HepG2 (cell line): ENCODE data around the gene VAMP2. TPM values are rescaled to one million over a fixed set of nuclear protein-coding genes. Genes with fewer than 3 reads are reported as not detected.
A peak's percentile ranks its signal among the peaks of the same experiment; 100 is the strongest.

Source experiments
- ATM ChIP-seq: fragments of 450-650 bp; IDR thresholded peaks from 2 replicates; pipeline ENCODE4 v1.7.1; 2017; ENCODE audit warnings: mild to moderate bottlenecking, borderline replicate concordance
- DNMT3B ChIP-seq: conservative IDR thresholded peaks from 2 replicates; pipeline ENCODE4 v1.6.1; 2016; ENCODE audit warnings: missing biosample characterization, control low read depth
- ETV5 ChIP-seq: IDR thresholded peaks from 2 replicates; pipeline ENCODE4 v1.6.1; 2018; ENCODE audit warnings: missing biosample characterization, missing genetic modification reagents, inconsistent platforms, borderline replicate concordance
- EZH2 ChIP-seq: conservative IDR thresholded peaks from 2 replicates; pipeline ENCODE4 v1.6.1; 2012; ENCODE audit warnings: mild to moderate bottlenecking, low read depth, low read length, moderate library complexity
- FOXM1 ChIP-seq: sonication (generic); formaldehyde crosslinking; IDR thresholded peaks from 2 replicates; pipeline ENCODE4 v1.5.0; 2020; ENCODE audit warnings: missing genetic modification reagents
- FOXO1 ChIP-seq: sonication (generic); formaldehyde crosslinking; IDR thresholded peaks from 2 replicates; pipeline ENCODE4 v1.4.0; 2020; ENCODE audit warnings: missing genetic modification reagents
- FOXP1 ChIP-seq, 2 experiments: fragments of 450-650 bp in 1 of 2; IDR thresholded peaks; 2 replicates each; pipeline ENCODE4 v1.6.1; 2017 to 2018; ENCODE audit warnings: antibody characterized with exemption in 1 of 2
- HIC2 ChIP-seq: sonication (generic); formaldehyde crosslinking; IDR thresholded peaks from 2 replicates; pipeline ENCODE4 v1.9.0; 2022; ENCODE audit warnings: low read depth, missing genetic modification reagents
- HMGXB4 ChIP-seq, 2 experiments: sonication (generic) in 1 of 2; formaldehyde crosslinking in 1 of 2; IDR thresholded peaks; 2 replicates each; pipeline versions ENCODE4 v1.4.0 to v1.6.1; 2018 to 2020; ENCODE audit warnings: missing genetic modification reagents in 2 of 2, borderline replicate concordance in 1 of 2, low read depth in 1 of 2, mild to moderate bottlenecking in 1 of 2, missing biosample characterization in 1 of 2
- MATR3 ChIP-seq: sonication (generic); formaldehyde crosslinking; IDR thresholded peaks from 2 replicates; pipeline ENCODE4 v1.4.0; 2020; ENCODE audit warnings: missing genetic modification reagents
- MIER3 ChIP-seq: IDR thresholded peaks from 2 replicates; pipeline ENCODE4 v1.6.1; 2016; ENCODE audit warnings: missing compliant biosample characterization, borderline replicate concordance
- MTF1 ChIP-seq: sonication (generic); formaldehyde crosslinking; IDR thresholded peaks from 2 replicates; pipeline ENCODE4 v1.5.0; 2020; ENCODE audit warnings: missing genetic modification reagents
- NFIC ChIP-seq: IDR thresholded peaks from 2 replicates; pipeline ENCODE4 v1.6.1; 2012; ENCODE audit warnings: mild to moderate bottlenecking, low read length, inconsistent platforms
- RBM39 ChIP-seq: fragments of 200-400 bp; formaldehyde crosslinking; IDR thresholded peaks from one replicate; pipeline ENCODE4 v1.6.1; 2018; ENCODE audit warnings: antibody characterized with exemption, mild to moderate bottlenecking, low read depth, low read length; ENCODE audit not compliant: poor library complexity, severe bottlenecking
- RORA ChIP-seq: sonication (generic); formaldehyde crosslinking; IDR thresholded peaks from 2 replicates; pipeline ENCODE4 v1.5.0; 2020; ENCODE audit warnings: mild to moderate bottlenecking, missing genetic modification reagents, moderate library complexity
- SSRP1 ChIP-seq: IDR thresholded peaks from 2 replicates; pipeline ENCODE4 v1.6.1; 2016; ENCODE audit warnings: control low read depth
- ZBTB37 ChIP-seq: sonication (generic); formaldehyde crosslinking; IDR thresholded peaks from 2 replicates; pipeline ENCODE4 v1.4.0; 2020; ENCODE audit warnings: mild to moderate bottlenecking, missing genetic modification reagents
- ZFYVE20 ChIP-seq: sonication (generic); formaldehyde crosslinking; IDR thresholded peaks from 2 replicates; pipeline ENCODE4 v1.8.0; 2023; ENCODE audit warnings: low read depth, mild to moderate bottlenecking, moderate library complexity, missing genetic modification reagents, borderline replicate concordance
- ZNF136 ChIP-seq: sonication (generic); formaldehyde crosslinking; IDR thresholded peaks from 2 replicates; pipeline ENCODE4 v1.8.1; 2022; ENCODE audit warnings: low read depth, mild to moderate bottlenecking, moderate library complexity, missing genetic modification reagents
- ZNF260 ChIP-seq: sonication (generic); formaldehyde crosslinking; IDR thresholded peaks from 2 replicates; pipeline ENCODE4 v1.4.0; 2020; ENCODE audit warnings: missing genetic modification reagents, low read depth, mild to moderate bottlenecking, borderline replicate concordance
- ZNF503 ChIP-seq: sonication (generic); formaldehyde crosslinking; IDR thresholded peaks from 2 replicates; pipeline ENCODE4 v1.4.0; 2020; ENCODE audit warnings: missing genetic modification reagents
- ZNF547 ChIP-seq: sonication (generic); formaldehyde crosslinking; IDR thresholded peaks from 2 replicates; pipeline ENCODE4 v1.5.1; 2020; ENCODE audit warnings: mild to moderate bottlenecking, missing genetic modification reagents
- ZNF75D ChIP-seq: sonication (generic); formaldehyde crosslinking; IDR thresholded peaks from 2 replicates; pipeline ENCODE4 v1.8.1; 2023; ENCODE audit warnings: missing genetic modification reagents, mild to moderate bottlenecking, borderline replicate concordance
- polyA plus RNA-seq, 8 experiments: library from polyadenylated mRNA; depleted of rRNA in 3 of 8; stranded (reverse) in 7 of 8; unstranded in 1 of 8; fragments of >200 nt; fragmentation: Illumina TruSeq in 4 of 8; extraction: Trizol in 4 of 8; gene quantifications; 2 replicates each; pipeline versions ENCODE4 v1.2.1 to v1.2.3, GENCODE V29; 2011 to 2016; ENCODE audit warnings: low read depth in 4 of 8, missing spikeins in 1 of 8, mixed read lengths in 1 of 8; ENCODE audit not compliant: insufficient read depth in 1 of 8
- total RNA-seq, 5 experiments: library from RNA; depleted of rRNA; stranded (reverse); fragments of >200 nt; fragmentation: Illumina TruSeq; extraction: Trizol; gene quantifications; 2 replicates each; pipeline ENCODE4 v1.2.3, GENCODE V29; 2016; ENCODE audit warnings: low read depth in 1 of 5

The VAMP2 gene
- total and polyA plus RNA-seq, 2 of the 13 experiments (the other 11 are each of a cell fraction or from before 2014, with no cell fraction given), result 3.9 to 17.2 TPM

- peak; percentile 55; the same call in 1 of the 2 replicates for TF ChIP-seq ZBTB37 (CRISPR knock-in tag)
- no peak for TF ChIP-seq ATM
- TF ChIP-seq FOXP1 (IDR thresholded peaks at IDR 0.05), result no peak
- TF ChIP-seq FOXP1 (CRISPR knock-in tag; IDR thresholded peaks at IDR 0.05), result 0 out of 2 replicates have a peak, but pooled peaks have one; percentile 11
- TF ChIP-seq ZNF75D (CRISPR knock-in tag), result 0 out of 2 replicates have a peak, but pooled peaks have one; percentile 39
- peak; percentile 73 for TF ChIP-seq ZNF503 (CRISPR knock-in tag)
- peak; percentile 100 for TF ChIP-seq SSRP1 (CRISPR knock-in tag)
- TF ChIP-seq MATR3, result no peak
- TF ChIP-seq FOXO1 (CRISPR knock-in tag), result peak; percentile 25; the same call in 1 of the 2 replicates
- TF ChIP-seq RORA (CRISPR knock-in tag), result no peak
- TF ChIP-seq ZFYVE20, result no peak
- no peak for TF ChIP-seq FOXM1
- TF ChIP-seq ETV5, result no peak; the same call in 1 of the 2 replicates
- peak; percentile 37; the same call in 1 of the 2 replicates for TF ChIP-seq NFIC
- no peak for TF ChIP-seq EZH2
- no peak for TF ChIP-seq MTF1 (CRISPR knock-in tag)
- TF ChIP-seq RBM39, result peak; percentile 96
- TF ChIP-seq MIER3 (CRISPR knock-in tag), result 0 out of 2 replicates have a peak, but pooled peaks have one; percentile 33
- TF ChIP-seq DNMT3B (CRISPR knock-in tag), result no peak
- no peak for TF ChIP-seq ZNF260 (CRISPR knock-in tag)
- TF ChIP-seq ZNF547 (CRISPR knock-in tag), result no peak
- peak; percentile 28; the same call in 1 of the 2 replicates for TF ChIP-seq HIC2 (CRISPR knock-in tag)
- TF ChIP-seq HMGXB4 (CRISPR knock-in tag; IDR thresholded peaks at IDR 0.05; ENCODE audit: borderline replicate concordance in 1 of 2, low read depth in 1 of 2), result peak; percentile 99 to 100
- no peak for TF ChIP-seq ZNF136 (CRISPR knock-in tag)
Observed at GRCh38 chr17:8138672-8139371, 23.9 kb downstream of the VAMP2 start (continued).
